GM12865 (cell line): Measurements from ENCODE around the gene SLC6A15.
A peak's percentile ranks its signal among the peaks of the same experiment; 100 is the strongest.

Source experiments
- DNase-seq: peaks from one replicate; pipeline ENCODE4 v3.0.0; 2010; ENCODE audit warnings: low read depth
- H3K4me3 ChIP-seq: 2 replicates; pipeline ENCODE4 v1.5.1; 2011; ENCODE audit warnings: mild to moderate bottlenecking, low read depth, low read length, control low read depth
- TF ChIP-seq, protein P1 (sequence below): IDR thresholded peaks from 2 replicates; pipeline ENCODE4 v1.5.1; 2011; ENCODE audit warnings: low read length, control low read depth, low read depth, inconsistent platforms; ENCODE audit not compliant: insufficient read depth; ENCODE audit errors: missing control alignments

The SLC6A15 gene

DNA sequence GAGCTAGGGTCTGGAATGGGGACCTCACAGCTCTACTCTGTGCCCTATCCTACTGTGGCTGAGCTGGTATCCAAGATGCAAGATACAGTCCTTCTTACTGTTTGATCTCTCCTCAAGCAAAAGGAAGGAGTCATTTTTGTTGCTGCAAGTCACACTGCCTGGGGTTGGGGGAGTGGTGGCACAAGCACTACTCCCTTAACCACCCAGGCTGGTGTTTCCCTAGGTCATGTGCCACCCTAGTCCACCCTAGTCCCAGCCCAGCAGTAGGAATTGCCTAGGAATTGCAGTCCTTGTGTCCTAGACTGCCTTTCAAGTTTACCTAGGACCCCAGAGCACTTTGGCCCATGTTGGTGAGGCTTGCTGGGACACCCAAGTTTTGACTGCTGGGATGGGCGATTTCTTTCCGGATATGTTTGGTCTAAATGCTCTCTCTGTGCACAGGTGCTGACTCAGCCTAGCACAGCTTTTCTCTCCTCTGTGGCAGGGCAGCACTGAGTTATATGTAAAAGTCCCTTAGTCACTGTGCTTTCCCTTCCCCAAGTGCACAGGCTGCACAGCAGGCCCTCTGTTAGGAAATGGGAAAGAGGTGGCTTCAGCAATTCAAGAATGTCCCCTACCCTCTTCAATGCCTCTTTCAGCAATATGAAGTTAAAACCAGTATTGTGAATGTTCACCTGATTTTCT is 54.9 kb downstream of the SLC6A15 start:
- H3K4me3 ChIP-seq = no peak overlapping the region
- DNase-seq = no peak
- TF ChIP-seq, protein P1, sequence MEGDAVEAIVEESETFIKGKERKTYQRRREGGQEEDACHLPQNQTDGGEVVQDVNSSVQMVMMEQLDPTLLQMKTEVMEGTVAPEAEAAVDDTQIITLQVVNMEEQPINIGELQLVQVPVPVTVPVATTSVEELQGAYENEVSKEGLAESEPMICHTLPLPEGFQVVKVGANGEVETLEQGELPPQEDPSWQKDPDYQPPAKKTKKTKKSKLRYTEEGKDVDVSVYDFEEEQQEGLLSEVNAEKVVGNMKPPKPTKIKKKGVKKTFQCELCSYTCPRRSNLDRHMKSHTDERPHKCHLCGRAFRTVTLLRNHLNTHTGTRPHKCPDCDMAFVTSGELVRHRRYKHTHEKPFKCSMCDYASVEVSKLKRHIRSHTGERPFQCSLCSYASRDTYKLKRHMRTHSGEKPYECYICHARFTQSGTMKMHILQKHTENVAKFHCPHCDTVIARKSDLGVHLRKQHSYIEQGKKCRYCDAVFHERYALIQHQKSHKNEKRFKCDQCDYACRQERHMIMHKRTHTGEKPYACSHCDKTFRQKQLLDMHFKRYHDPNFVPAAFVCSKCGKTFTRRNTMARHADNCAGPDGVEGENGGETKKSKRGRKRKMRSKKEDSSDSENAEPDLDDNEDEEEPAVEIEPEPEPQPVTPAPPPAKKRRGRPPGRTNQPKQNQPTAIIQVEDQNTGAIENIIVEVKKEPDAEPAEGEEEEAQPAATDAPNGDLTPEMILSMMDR = no peak

DNA sequence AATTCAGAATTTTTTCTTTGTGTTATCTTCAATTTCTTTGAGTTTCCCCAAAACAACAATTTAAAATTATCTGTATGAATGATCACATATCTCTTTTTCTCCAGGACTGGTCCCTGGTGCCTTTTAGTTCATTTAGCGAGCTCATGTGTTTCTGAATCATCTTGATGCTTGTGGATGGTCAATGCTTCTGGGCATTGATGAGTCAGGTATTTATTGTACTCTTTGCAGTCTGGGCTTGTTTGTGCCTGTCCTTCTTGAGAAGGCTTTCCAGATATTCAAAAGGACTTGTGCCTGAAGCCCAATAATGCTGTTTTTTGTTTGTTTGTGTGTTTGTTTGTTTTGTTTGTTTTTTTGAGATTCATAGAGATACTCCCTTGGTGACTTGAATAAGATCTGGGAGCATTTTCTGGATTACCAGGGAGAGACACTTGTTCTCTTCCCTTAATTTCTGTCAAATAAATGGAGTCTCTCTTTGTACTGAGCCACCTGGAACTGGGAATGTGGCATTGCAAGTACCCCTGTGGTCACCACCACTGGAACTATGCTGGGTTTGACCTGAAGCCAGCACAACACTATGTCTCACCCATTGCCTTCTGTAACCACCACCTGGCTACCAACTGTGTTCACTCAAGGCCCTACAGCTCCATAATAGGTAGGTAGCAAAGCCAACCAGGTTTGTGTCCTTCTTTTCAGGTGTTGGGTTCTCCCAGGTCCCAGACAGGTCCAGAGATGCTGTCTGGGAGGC is 56.3 kb downstream of the SLC6A15 start:
- DNase-seq = no peak
- TF ChIP-seq, protein P1 = no peak
- no peak overlapping the region for H3K4me3 ChIP-seq

GRCh38 chr12:84843593-84844144 is 68.9 kb downstream of the SLC6A15 start:
- DNase-seq = no peak
- H3K4me3 ChIP-seq = no peak overlapping the region

GRCh38 chr12:84842406-84843013 is 70.1 kb downstream of the SLC6A15 start:
- TF ChIP-seq, protein P1 = peak; percentile 53

More at GRCh38 chr12:84843593-84844144, 68.9 kb downstream of the SLC6A15 start:
- TF ChIP-seq, protein P1 = no peak

GRCh38 chr12:84841591-84841990 is 71.0 kb downstream of the SLC6A15 start:
- H3K4me3 ChIP-seq = no peak overlapping the region
- DNase-seq = no peak
- TF ChIP-seq, protein P1 = no peak

More at GRCh38 chr12:84842406-84843013, 70.1 kb downstream of the SLC6A15 start:
- peak; percentile 42 for DNase-seq
- no peak overlapping the region for H3K4me3 ChIP-seq

DNA sequence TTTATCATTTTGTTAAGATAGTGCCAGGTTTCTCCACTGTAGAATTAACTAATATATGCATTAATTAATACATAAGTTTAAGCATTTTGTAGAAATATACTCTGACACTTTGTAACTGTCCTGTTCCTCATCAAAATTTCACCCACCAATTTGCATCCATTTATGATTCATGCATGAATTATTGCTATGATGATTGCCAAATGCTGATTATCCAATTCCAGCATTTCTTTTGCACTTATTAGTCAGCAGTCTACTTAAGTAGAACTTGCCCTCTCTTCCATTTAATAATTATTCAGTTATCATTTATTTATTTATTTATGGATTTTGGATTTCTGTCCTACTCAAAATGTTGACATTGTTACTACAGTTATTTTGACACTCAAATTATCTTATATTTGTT is 72.2 kb downstream of the SLC6A15 start:
- no peak for DNase-seq
- TF ChIP-seq, protein P1 = no peak
- no peak overlapping the region for H3K4me3 ChIP-seq
